Activated T-cell treated with anti-CD3 and anti-CD28 coated beads, Interleukin-2, amount 50 U/mL, for 1 hour (primary cell): Measurements from ENCODE around the gene ANO9.
"Not testable (repeated sequence)": the region's sequence is repeated elsewhere in the genome, so short reads cannot be mapped to it uniquely, and the experiment has no call there.

Experiments
- DNase-seq: peaks from one replicate; pipeline ENCODE4 v3.0.0-alpha.2; 2020

Gene ANO9

DNA sequence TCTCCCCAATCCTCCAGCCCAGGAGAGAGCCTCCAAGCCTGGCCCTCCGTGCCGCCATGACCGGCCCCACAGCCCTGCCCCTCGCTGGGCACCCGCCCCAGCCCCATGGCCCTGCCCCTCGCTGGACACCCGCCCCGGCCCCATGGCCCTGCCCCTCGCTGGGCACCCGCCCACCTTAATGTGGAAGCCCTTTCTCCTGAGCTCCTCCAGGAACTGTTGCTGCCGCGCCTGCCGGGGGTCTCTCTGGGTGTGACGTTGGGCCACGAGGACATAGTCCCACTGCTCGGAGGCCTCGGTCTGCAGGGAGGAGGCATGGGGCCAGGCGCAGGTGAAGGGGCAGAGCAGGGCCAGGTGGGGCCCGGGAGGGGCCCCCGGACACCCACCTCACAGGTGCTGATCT, 8.2 kb downstream of the ANO9 start:
- no peak for DNase-seq

DNA sequence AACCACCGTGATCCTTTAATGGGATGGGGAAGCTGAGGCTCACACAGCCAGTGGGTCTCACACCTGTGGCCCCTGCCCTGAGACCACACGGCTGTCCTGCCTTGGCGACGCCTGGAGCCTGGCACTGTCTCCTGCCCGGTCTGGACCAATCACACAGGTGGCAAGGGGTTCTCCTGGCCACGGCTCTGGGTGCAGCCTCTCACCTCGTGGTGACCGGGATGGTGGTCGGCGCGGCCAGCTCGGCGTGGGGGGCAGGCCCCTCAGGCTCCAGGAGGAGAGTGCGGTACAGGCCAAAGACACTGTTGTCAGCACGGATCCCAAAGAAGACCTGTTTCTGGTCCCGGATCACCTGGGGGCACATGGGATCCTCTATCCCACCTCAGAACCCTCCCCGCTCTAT, 8.7 kb downstream of the ANO9 start:
- DNase-seq: no peak

DNA sequence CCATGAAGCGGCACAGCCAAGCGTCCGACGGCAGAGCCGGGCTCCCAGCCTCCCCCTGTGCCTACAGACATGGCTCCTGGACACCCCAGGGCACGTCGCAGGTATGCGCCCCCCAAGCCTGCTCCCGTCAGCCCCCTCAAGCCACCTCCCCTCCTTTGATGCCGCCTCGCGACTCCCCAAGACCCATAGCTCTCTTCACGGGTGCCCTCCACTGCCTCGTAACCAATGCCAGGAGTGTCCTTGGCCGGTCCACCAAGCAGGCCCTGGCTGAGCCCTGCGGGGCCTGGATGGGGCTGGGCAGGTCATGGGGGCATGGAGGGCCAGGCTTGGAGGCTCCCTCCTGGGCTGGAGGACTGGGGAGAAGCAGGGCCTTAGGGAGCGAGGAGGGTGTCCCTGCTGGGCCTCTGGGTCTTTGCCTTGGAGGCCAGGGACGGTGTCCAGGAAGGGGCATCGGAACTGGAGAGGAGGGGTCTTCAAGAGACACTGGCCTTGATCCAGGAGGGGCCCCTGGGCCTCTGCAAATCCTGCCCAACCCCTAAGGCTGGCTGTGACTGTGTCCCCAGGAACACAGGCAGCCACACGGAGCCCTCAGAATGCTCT, 9.2 kb downstream of the ANO9 start:
- DNase-seq: no peak

DNA sequence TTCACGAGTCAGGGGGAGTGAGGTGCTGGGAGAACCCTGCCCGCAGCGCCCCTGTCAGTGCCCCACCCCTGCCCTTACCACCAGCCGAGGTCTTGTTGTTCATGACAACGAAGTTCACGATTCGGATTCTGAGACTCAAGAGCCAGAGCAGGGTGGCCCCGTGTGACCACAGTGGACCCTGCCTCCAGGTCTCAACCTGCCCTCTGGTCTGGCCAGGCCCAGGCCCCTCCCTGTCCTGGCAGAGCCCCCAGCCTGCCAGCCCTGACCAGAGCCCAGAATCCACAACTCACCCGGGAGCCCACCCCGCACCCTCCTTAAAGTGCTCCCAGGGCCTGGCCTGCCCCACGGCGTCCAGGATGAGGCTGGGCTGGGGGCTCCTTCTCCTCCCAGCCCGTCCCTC, 9.9 kb downstream of the ANO9 start:
- DNase-seq: no peak

DNA sequence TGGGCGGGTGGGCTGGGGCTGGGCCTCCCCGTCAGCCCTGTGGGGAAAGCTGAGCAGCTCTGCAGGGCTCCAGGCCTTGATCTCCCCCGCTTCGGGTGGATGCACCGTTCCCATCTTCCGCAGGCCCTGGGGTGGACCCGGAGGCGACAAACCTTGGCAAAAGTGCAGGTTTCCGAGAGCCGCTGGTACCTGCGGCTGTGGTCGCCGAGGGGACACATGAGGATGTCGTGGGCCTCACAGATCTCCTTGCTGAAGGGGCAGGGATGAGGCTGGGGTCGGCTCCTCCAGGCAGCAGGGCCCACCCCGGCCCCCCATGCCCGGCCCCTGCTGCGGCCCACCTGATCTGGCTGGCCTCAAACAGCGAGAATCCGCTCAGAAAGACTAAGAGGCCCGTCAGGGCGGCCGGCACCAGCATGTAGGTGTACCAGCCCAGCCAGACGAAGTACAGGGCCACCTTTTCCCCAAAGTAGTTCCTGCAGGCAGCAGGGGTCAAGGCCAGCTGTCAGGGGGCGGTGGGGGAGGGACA, 11.8 kb downstream of the ANO9 start:
- DNase-seq: no peak

DNA sequence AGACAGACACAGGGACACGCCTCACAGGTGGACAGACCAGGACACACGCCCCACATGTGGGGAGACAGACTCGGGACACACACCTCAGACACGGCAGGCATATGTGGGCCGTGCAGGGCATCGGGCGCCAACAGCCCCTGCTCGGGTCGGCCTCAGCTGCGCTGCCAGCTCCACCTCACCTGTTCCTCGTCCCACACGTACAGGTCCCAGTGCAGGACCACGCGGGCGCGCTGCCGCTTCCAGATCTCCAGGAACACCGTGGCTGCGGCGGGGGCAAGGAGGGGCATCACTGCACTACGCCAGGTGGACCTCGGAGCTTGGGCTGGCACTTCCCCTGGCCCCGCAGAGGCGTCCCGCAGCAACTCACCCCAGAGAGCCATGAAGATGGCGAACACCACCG, 12.4 kb downstream of the ANO9 start:
- no peak for DNase-seq

DNA sequence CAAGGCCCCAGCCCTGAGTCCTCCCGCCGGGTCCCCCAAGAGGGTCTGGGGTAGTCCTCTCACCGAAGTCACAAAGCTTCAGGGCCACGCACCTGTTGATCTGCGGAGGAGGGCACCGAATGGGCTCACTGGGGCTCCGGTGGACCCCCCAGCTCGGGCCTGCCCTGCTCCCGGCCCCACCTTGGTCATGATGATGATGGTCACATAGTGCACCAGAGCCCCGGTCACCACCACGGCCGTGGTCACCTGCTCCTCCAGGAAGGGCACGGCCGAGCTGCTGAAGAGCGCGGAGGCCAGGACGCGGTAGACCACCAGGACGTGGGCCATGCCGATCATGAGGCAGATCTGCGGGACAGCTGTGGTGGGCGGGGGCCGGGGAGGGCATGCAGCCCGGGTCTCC, 13.5 kb downstream of the ANO9 start:
- DNase-seq: no peak

DNA sequence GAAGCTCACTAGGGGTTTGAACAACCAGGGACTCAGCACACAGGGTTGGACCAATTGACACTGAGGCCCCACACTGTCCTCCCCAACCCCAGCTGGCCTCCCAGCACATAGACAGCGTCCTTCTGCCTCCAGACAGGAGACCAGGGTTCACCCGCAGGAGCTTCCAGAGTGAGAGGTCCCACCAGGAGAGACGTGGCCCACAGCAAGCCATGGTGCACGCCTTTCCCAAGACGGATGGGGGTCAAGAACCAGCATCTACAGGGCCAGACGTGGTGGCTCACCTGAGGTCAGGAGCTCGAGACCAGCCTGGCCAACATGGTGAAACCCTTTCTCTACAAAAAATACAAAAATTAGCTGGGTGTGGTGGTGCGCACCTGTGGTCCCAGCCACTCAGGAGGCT, 15.0 kb downstream of the ANO9 start:
- DNase-seq: no peak

DNA sequence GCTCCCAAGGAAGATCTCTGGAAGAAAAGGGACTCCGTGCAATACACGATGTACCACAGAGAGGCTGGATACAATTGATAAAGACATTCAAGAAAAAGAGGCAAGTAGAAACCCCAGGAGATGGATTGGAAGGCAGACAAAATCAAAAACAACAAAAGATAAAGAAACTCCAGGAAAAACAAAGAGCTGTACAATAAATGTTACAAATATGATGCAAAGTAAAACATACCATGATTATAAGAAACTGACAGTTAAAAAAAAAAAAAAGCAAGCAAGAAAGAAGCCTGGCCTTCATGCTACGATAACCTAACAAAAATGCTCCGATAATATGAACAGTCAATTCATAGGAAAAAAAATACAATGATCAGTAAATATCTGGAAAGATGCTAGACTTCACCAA, 16.5 kb downstream of the ANO9 start:
- no peak for DNase-seq

DNA sequence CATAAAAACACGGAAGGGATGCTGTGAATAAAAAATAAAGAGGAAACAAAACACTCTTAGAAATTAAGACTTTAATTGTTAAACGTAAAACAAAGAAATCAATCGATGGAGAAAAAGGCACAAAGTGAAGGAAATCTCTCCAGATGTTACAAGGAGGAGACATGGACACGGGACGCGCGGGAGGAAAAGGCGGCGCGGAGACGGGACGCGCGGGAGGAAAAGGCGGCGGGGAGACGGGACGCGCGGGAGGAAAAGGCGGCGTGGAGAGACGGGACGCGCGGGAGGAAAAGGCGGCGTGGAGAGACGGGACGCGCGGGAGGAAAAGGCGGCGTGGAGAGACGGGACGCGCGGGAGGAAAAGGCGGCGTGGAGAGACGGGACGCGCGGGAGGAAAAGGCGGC, 17.0 kb downstream of the ANO9 start:
- not testable (repeated sequence) for DNase-seq

DNA sequence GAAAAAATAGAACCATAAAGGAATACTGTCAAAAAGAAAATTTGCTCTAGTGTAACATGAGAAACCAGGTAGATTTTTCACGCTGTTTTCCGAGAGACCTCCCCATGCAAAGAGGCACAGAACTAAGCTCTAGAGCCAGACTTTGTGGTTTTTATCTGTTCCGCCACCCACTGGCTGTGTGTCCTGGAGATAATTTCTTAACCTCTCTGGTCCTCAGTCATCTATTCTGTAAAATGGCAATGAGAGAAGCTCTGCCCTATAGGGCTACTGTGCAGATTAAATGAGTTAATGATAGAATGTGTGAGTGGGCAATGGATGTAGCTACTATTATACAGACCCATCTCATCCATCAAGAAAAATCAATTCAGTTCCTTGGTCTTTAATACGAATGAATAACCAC, 17.6 kb downstream of the ANO9 start:
- no peak for DNase-seq

DNA sequence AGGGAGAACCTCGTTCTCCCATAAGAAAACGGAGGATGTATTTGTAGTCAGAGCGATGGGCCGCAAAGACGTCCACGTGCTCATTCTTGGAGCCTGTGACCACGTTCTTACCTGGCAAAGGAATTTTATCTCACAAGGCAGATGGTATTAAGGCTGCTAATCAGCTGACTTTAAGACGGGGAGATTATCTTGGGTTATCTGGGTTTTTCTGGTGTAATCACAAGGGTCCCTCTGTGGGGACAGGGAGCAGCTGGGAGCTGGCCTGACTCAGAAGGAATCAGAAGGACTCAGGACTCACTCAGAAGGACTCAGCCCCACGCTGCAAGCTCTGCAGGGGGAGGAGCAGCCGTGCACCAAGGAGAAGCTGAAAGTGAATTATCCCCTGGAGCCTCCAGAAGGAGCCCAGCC, 19.6 kb downstream of the ANO9 start:
- DNase-seq: no peak

DNA sequence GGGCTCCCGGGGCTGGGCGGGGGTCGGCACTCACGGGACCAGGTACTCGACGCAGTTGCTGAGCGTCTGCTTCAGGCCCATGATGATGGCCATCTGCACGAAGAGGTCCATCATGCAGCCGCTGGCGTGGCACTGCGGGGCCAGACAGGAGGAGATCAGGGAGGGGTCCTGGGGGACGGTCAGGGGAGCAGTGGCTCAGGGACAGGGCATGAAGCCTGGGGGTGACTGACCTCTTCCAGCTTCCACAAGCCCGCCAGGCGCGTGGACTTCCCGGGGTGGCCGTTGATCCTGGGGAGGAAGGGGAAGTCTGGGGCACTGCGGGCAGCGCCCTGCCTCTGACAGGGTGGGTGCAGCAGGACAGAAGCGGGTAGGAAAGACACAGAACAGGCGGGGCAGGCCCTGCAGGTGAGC, 20.9 kb downstream of the ANO9 start:
- no peak for DNase-seq

DNA sequence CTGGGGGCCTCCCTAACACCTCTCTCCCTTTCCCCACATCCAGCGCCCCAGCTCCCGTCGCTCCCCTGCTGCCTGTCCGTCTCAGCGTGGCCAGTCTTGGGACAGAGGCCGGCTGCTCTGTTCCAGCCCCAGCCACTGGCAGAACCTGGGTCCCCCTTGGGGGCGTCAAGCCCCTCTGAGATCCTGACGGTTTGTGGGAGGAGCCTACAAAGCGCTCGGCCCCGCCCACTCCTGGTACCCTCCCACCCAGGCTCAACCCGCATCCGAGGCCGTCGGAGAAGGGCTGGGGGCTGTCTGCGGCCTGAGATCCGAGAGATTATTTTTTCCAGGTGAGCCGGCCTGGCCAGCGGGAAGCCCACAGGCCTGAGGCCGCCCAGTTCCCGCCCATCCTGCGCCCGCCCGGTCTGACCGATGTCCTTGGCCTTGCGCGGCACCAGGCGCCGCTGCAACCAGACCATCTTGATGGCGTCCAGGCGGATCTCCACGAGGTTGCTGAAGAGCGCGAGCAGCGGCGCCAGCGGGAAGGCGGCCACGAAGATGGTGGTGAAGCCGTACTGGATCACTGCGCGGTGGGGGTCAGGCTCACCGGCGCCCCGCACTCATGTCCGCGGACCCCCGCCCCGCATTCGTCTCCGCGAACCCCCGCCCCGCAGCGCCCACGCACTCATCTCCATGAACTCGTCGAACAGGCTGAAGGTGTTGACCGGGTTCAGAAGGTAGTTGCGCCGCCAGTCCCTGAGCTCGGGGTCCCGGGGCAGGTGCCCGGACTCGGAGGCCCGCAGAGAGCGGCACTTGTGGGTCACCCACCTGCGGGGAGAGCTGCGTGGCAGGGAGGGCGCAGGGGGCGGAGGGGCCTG, 21.5 kb downstream of the ANO9 start:
- no peak for DNase-seq

DNA sequence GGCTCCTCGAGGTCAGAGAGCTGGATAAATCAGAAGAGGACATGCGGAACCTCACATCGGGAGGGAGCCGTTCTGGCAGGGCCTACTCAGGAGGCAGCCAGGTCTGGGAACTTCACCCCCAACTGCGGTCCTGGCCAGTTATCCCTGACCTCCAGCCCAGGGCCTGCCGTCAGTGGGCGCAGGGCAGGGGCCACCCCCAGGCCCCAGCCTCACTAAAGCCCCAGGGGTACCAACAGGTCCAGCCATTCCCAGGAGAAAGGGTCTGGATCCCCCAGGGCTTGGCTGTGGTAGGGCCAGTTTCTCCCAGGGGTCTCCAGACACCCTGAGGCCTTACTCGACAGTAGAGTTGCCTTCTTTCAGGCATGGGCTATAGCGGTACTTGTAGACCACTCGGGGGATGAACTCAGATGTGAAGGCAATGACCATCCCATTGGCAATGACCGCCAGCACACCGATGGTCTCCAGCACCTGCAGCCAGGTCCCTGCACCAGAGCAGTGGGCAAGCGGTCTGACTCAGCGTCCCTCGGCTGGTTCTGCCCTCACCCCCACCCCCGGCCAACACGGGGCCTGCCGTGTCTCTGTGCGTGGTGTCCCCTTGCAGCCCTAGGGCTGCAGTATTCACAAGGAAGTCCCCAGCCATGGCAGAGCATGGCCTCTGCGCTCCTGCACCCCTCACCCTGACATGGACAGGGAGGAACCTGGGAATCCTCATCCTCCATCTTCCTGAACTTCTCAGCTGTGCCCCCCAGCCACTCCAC, 22.4 kb downstream of the ANO9 start:
- DNase-seq: no peak

DNA sequence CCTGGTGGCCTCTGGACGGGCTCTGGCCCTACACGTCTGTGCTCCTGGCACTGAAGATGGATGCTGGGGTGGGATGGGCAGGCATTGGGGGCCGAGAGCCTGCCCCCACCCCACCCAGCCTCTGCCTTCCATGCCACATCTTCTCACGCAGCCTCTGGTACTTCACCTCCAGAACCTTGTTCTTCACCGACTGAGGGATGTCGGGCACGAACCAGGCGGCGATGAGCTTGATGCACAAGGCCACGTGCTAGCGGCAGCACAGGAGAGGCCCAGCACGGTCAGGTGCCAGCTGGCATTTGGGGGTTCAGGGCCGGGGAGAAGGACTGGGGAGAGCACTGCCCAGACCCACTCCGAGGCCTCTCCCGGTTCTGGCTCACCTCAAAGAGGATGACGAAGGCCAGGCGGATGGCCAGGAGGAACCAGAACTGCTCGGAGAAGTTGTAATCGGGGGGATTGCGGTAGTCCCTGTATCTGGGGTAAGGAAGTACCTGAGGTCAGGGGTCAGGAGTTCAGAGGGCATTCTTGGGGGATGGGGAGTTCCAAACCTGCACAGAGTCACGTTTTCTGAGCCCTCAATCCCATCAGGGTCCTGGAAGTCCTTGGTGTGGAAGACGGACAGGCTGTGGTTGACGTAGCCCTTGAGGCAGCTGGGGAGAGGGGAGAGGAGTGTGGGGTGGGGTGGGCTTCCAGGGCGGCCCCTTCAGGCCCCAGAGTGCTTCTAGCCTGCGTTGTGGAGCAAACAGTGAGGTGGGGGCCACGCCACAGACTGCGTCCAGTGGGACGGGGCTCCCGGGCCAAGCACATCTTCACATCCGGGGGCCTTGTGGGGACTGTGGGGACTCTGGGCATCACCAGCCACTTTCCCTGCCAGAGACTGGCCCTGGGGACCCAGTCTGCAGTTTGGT, 23.2 kb downstream of the ANO9 start:
- no peak for DNase-seq

DNA sequence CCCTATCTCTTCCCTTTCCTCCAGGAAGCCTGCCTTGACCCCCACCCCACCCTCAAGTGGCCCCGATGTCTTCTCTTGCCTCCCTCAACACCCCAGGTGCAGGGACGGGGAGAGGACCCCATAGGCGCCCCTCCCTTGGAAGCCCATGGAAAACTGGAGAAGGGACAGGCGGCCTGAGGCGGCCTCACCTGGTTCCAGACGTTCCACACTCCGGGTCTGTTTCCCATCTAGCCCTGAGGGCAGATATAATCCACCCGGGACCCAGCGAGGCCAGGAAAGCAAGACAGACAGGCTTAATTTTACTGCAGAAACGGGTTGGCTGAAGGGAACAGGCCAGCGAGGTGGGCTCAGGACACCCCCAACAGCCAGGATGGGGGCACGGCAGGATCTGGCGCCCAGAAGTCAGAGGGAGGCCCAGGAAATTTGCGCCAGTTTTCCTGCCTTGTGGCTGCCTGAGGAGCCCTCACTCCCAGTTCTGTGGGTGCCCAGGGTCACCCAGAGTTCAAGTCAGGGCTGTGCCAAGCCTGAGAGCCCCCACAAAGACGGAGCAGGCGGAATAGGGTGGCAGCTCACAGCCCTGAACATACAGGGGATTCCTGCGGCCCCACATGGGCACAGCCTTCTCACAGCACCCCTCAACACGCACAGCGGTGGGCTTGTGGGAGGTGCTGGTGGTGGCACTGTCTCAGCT, 24.0 kb downstream of the ANO9 start:
- DNase-seq: no peak

DNA sequence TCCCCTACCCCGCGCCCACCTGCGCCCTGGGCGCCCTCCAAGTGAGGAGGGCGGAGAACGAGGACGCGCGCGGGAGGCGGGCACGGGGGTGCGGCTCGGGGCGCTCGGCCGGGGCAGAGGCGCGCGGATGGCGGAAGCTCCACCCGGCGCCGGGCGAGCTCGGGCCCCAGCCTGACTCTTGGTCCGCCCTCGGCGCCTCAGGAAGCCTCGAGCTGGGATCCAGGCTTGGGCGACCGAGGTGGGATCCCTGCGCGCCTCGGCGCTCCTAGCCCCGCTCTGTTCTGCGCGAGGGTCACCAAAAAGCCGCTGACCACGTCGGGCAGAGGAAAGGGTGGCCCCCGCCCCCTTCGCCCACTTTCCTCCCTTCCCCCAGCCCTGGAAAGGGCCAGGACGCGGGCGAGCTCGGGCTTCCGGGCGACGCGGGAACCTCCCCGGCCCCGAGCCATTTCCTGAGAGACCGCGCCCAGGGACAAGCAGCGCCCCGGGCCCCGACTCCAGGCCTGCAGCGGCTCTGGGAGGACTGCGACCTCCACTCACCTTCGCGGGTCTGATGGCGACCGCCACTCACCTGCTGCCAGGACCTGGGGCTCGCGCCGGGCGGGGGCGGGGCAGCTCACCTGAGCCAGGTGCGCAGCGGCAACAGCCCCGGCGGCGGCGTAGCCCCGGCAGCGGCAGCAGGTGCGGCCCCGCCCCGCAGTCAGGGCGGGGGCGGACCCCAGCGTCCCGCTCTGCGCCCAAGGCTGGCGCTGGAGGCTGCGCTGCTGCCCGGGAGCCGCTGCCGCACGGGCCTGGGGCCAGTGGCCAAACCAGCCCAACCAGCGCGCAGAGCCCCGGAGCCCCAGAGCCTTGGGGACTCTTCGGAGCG, 24.8 kb downstream of the ANO9 start:
- peak; percentile 61 for DNase-seq

DNA sequence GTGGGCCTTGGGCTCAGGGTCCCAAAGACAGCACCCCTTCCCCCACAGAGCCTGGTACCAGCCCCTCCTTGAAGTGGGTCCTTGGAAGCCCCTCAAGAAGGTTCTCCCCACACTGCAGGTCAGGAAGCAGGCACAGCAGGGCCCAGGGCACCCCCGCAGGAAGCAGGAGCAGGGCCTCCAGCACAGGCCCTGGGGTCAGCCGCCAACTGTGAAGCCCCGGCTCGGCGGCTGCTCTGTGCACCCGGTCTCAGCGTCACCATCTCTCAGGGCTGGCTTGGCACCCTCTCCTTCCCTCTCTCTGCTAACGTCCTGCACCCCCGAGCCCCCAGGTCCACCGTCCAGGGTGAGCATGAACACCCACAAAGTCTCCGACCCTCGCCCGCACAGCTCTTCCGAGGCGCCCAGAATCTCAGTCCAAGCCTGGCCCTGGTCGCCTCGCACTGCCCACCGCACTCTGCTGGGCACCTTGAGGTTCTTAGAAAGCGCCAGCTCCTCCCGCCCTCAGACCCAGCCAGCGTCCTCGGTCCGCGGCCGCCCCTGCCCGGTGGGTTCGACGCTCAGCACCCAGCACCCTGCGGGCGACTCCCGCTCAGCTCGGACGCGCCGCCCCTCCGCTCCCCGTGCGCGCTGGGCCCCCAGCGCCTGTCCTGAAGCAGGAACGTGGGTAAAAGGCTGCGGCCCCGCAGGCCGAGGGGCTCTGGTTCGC, 25.6 kb downstream of the ANO9 start:
- DNase-seq: no peak

DNA sequence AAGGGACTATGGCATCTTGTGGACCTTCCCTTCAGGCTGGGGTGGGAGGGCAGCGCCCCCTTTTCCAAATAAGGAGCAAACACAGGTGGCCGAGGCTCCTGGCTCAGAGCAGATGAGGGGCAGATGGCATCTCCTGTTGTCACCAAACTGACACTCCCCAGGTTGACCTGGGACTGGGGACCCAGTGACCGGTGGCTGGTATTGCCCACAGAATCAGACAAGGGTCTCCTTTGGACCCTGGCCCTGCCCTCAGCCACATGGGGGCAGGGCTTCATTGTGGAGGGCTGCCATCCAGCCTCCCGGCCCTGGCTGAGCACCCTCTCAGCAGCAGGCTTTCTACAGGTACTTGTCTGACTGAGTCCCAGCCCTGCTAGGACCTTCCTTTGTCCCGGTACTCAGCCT, 26.2 kb downstream of the ANO9 start:
- DNase-seq: peak; percentile 46
